Keratinocyte (primary cell): ENCODE results near the gene TSC1. TPM values are rescaled to one million over a fixed set of nuclear protein-coding genes. Genes with fewer than 3 reads are reported as not detected.

Experiments
- DNase-seq: peaks from one replicate; pipeline ENCODE4 v3.0.0-alpha.2; 2011; ENCODE audit warnings: low read depth, missing footprints, low spot score
- FAIRE-seq: peaks from 2 replicates; lab custom pipeline; 2011; peaks lifted over from hg19 to GRCh38; lab: Jason Lieb, UNC
- H2AFZ ChIP-seq: 2 replicates; pipeline ENCODE4 v1.6.0; 2012; ENCODE audit warnings: low read length, control low read depth, inconsistent platforms; ENCODE audit not compliant: control insufficient read depth
- H3K27ac ChIP-seq: 2 replicates; pipeline ENCODE4 v1.5.1; 2011; ENCODE audit warnings: low read length; ENCODE audit not compliant: control insufficient read depth, insufficient read depth
- H3K27me3 ChIP-seq: 3 replicates; pipeline ENCODE4 v1.6.0; 2011; ENCODE audit warnings: low read length; ENCODE audit not compliant: control insufficient read depth, insufficient read depth; ENCODE audit errors: extremely low read depth
- H3K36me3 ChIP-seq, 2 experiments: 2 replicates in 1 of 2; 3 replicates in 1 of 2; pipeline ENCODE4 v1.5.1; 2011; ENCODE audit warnings: low read length in 2 of 2, mild to moderate bottlenecking in 1 of 2; ENCODE audit not compliant: control insufficient read depth in 2 of 2, insufficient read depth in 2 of 2; ENCODE audit errors: extremely low read depth in 1 of 2
- H3K4me1 ChIP-seq: 3 replicates; pipeline ENCODE4 v1.5.1; 2011; ENCODE audit warnings: low read length; ENCODE audit not compliant: control insufficient read depth, insufficient read depth; ENCODE audit errors: extremely low read depth
- H3K4me2 ChIP-seq: 3 replicates; pipeline ENCODE4 v1.6.0; 2011; ENCODE audit warnings: low read depth, low read length; ENCODE audit not compliant: control insufficient read depth, insufficient read depth; ENCODE audit errors: extremely low read depth
- H3K4me3 ChIP-seq, 3 experiments: fragments of 200-600 bp in 1 of 3; sonication (generic) in 1 of 3; 2 replicates in 2 of 3; 3 replicates in 1 of 3; pipeline ENCODE4 v1.5.1; 2011 to 2016; ENCODE audit warnings: low read length in 3 of 3, mild to moderate bottlenecking in 3 of 3, control low read depth in 2 of 3, inconsistent platforms in 1 of 3, low read depth in 1 of 3, mixed read lengths in 1 of 3, mixed run types in 1 of 3, moderate library complexity in 1 of 3; ENCODE audit not compliant: control insufficient read depth in 2 of 3, insufficient read depth in 2 of 3; ENCODE audit errors: extremely low read depth in 1 of 3
- H3K79me2 ChIP-seq: 2 replicates; pipeline ENCODE4 v1.6.0; 2012; ENCODE audit warnings: low read length; ENCODE audit not compliant: control insufficient read depth, insufficient read depth
- H3K9ac ChIP-seq: 3 replicates; pipeline ENCODE4 v1.6.0; 2011; ENCODE audit warnings: low read length; ENCODE audit not compliant: control insufficient read depth, insufficient read depth; ENCODE audit errors: extremely low read depth
- H3K9me1 ChIP-seq: 3 replicates; pipeline ENCODE4 v1.6.0; 2011; ENCODE audit warnings: low read length; ENCODE audit not compliant: control insufficient read depth, insufficient read depth; ENCODE audit errors: extremely low read depth
- H3K9me3 ChIP-seq: 2 replicates; pipeline ENCODE4 v1.5.1; 2012; ENCODE audit warnings: low read depth, low read length; ENCODE audit not compliant: control insufficient read depth
- H4K20me1 ChIP-seq: 3 replicates; pipeline ENCODE4 v1.6.0; 2011; ENCODE audit warnings: low read length; ENCODE audit not compliant: control insufficient read depth, insufficient read depth; ENCODE audit errors: extremely low read depth
- CTCF ChIP-seq, 3 experiments: IDR thresholded peaks in 1 of 3; conservative IDR thresholded peaks in 1 of 3; optimal IDR thresholded peaks in 1 of 3; 2 replicates in 2 of 3; 3 replicates in 1 of 3; pipeline versions ENCODE3 to v1.5.1; 2011; ENCODE audit warnings: low read length in 3 of 3, mild to moderate bottlenecking in 3 of 3, moderate library complexity in 2 of 3, control low read depth in 1 of 3, inconsistent platforms in 1 of 3; ENCODE audit not compliant: insufficient read depth in 2 of 3; ENCODE audit errors: extremely low read depth in 1 of 3
- EZH2 ChIP-seq: IDR thresholded peaks from one replicate; pipeline ENCODE4 v1.6.1; 2012; ENCODE audit warnings: inconsistent platforms, mild to moderate bottlenecking, low read length, moderate library complexity
- dilution Hi-C: fragments of 300-500 bp; cut with MboI; formaldehyde crosslinking; loops from one replicate; pipeline ENCODE4 v1.7.0; 2020; ENCODE audit warnings: low sequenced_read_pairs; ENCODE audit not compliant: extremely low pct_ligation_motif_present
- polyA plus RNA-seq, 5 experiments: library from polyadenylated mRNA; depleted of rRNA in 3 of 5; stranded (reverse) in 3 of 5; stranded (forward) in 1 of 5; unstranded in 1 of 5; fragments of >200 nt; gene quantifications; 1 replicate in 1 of 5; 2 replicates in 3 of 5; 3 replicates in 1 of 5; pipeline versions ENCODE4 v1.2.1 to v1.2.3, GENCODE V29; 2011 to 2012; ENCODE audit warnings: missing spikeins in 2 of 5, low read depth in 1 of 5, low replicate concordance in 1 of 5

The TSC1 gene
- polyA plus RNA-seq, 1 donor (not counting 4 experiments of a cell fraction or from before 2014, with no cell fraction given): 26.1 TPM

- H2AFZ ChIP-seq: no peak overlapping the region
- peaks cover 8% of the 10 kb centered on the region for H3K4me1 ChIP-seq
- no peak overlapping the region for H3K4me2 ChIP-seq
- no peaks in the 10 kb centered on the region for H3K9me3 ChIP-seq
- H3K36me3 ChIP-seq: no peaks in the 10 kb centered on the region
- H3K27me3 ChIP-seq: peaks cover 47% of the 10 kb centered on the region
- H3K79me2 ChIP-seq: no peaks in the 10 kb centered on the region
- H3K27ac ChIP-seq: no peak overlapping the region
- FAIRE-seq: no peak
- no peaks in the 10 kb centered on the region for H4K20me1 ChIP-seq
- no peak overlapping the region for H3K9ac ChIP-seq
- no peak overlapping the region for H3K4me3 ChIP-seq
- dilution Hi-C loops: no loop called here
- DNase-seq: no peak
- H3K9me1 ChIP-seq: no peaks in the 10 kb centered on the region
- TF ChIP-seq CTCF (optimal IDR thresholded peaks at IDR 0.05 in 1 of 3, IDR thresholded peaks at IDR 0.05 in 1 of 3, conservative IDR thresholded peaks at IDR 0.05 in 1 of 3; ENCODE audit: extremely low read depth in 1 of 3, insufficient read depth in 2 of 3, low read length in 3 of 3) (no peak), EZH2 (no peak)
Measured at GRCh38 chr9:132988244-132989013, 44.0 kb upstream of the TSC1 start.

GRCh38 chr9:132986640-132987620 is 42.5 kb upstream of the TSC1 start:
- DNase-seq: no peak
- H3K4me1 ChIP-seq: peaks cover 5% of the 10 kb centered on the region
- no peak overlapping the region for H2AFZ ChIP-seq
- no peaks in the 10 kb centered on the region for H4K20me1 ChIP-seq
- H3K27ac ChIP-seq: no peak overlapping the region
- TF ChIP-seq CTCF (optimal IDR thresholded peaks at IDR 0.05 in 1 of 3, IDR thresholded peaks at IDR 0.05 in 1 of 3, conservative IDR thresholded peaks at IDR 0.05 in 1 of 3; ENCODE audit: extremely low read depth in 1 of 3, insufficient read depth in 2 of 3, low read length in 3 of 3) (no peak), EZH2 (no peak)
- dilution Hi-C loops: no loop called here
- no peaks in the 10 kb centered on the region for H3K9me3 ChIP-seq
- no peak overlapping the region for H3K9ac ChIP-seq
- H3K9me1 ChIP-seq: no peaks in the 10 kb centered on the region
- no peak overlapping the region for H3K4me2 ChIP-seq
- FAIRE-seq: no peak
- no peak overlapping the region for H3K4me3 ChIP-seq
- H3K36me3 ChIP-seq: no peaks in the 10 kb centered on the region
- H3K79me2 ChIP-seq: no peaks in the 10 kb centered on the region
- H3K27me3 ChIP-seq: peaks cover 44% of the 10 kb centered on the region
